ENCODE data around the gene GCAT.

GRCh38 chr22:37778370-37779009 lies 29.2 kb upstream of the GCAT start:
- no peak for TF ChIP-seq POLR2AphosphoS5 (IDR thresholded peaks at IDR 0.05)
- TF ChIP-seq, protein P1, sequence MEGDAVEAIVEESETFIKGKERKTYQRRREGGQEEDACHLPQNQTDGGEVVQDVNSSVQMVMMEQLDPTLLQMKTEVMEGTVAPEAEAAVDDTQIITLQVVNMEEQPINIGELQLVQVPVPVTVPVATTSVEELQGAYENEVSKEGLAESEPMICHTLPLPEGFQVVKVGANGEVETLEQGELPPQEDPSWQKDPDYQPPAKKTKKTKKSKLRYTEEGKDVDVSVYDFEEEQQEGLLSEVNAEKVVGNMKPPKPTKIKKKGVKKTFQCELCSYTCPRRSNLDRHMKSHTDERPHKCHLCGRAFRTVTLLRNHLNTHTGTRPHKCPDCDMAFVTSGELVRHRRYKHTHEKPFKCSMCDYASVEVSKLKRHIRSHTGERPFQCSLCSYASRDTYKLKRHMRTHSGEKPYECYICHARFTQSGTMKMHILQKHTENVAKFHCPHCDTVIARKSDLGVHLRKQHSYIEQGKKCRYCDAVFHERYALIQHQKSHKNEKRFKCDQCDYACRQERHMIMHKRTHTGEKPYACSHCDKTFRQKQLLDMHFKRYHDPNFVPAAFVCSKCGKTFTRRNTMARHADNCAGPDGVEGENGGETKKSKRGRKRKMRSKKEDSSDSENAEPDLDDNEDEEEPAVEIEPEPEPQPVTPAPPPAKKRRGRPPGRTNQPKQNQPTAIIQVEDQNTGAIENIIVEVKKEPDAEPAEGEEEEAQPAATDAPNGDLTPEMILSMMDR (IDR thresholded peaks at IDR 0.05) = no peak
- no peak for TF ChIP-seq EP300 (IDR thresholded peaks at IDR 0.05)
